Stimulated activated CD8-positive, alpha-beta memory T cell treated with anti-CD3 and anti-CD28 coated beads, Interleukin-12 subunit alpha, Interleukin-12 subunit beta, amount 100 ng/mL, for 24 hours (primary cell): Measurements from ENCODE around the gene SMS.
"Not testable (repeated sequence)": the region's sequence is repeated elsewhere in the genome, so short reads cannot be mapped to it uniquely, and the experiment has no call there.

Experiments
- DNase-seq: peaks from one replicate; pipeline ENCODE4 v3.0.0-alpha.2; 2020; ENCODE audit errors: extremely low read depth

Gene SMS

DNA sequence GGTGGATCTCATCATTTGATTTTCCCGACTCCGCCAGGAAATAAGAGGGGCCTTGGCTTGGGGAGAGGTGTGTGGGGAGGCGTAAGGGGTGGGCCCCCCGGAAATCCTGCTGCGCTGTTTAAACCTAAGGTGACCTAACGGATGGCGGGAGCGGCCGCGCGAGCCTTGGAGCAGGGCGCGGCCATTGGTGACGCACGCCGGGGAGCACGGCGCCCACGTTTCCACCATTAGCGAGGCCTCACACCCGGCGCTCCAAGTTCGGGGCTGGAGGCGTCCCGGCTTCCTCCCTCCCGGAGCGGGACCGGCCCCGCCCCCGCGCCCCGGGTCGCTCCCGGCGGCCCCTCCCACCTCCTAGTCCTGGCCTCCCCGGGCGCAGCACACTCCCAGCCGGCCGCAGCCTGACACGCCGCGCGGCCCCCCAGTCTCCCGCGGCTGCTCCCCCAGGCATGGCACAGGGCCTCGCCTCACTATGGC lies at the start of gene SMS:
TSS of gene SMS (plus strand) at position 354 of the 474 bp plus-strand sequence. CDS start at position 470, 116 bp downstream.
- DNase-seq: no peak

DNA sequence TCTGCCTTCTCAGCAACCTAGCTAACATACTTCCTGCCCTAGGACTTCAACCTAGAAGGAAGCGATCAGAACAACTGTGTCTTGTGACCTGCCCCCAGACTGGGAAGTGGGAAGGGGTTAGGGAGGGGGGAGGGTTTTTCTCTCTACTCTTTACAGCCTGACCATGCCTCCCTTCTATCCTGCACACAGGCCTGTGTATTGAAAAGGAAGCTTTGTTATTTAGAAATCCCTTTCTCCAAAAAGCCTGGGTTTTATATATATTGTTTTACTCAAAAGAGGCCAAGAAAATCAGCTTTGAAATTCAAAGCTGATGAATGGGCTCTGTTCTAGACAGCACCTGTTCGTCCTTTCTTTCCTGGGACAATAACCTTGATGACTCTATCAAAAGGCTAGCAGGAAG lies 35.2 kb upstream of the SMS start:
- DNase-seq: no peak

DNA sequence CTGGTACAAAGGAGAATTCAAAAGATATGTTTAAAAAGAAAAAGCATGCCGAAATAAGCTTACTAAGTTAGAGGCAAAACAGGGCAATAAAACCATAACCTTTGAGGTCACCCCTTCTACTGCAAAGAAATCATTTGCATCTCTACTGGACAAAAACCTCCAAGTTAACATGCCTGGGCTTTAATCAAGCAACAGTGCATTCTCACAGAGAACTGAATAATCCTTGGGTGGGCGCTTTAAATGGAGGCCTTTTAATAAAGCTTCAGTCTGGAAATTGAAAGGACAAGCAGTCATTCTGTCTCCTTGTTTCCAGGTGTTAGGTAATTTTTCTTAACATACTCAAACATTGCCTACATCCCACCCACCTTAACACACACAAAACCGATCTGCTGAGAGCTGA lies 34.6 kb upstream of the SMS start:
- DNase-seq: no peak

DNA sequence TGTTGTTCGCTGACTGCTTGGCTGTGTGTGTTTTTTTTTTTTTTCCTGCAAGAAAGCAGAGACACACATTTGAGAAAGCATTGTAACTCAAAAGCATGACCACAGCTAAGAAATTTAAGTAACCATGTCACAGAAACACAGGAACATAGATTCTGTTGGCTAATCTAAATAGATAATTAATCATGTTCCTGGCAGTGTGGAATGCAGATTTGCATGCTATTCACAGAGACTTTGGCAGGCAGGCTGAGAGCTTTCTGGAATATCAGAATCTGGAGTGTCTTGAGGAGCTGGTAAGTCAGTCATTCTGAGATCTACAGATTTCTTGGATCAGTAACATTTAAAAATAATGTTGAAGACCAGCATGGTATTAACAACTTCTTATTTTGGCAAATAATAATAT lies 33.2 kb upstream of the SMS start:
- DNase-seq: no peak

DNA sequence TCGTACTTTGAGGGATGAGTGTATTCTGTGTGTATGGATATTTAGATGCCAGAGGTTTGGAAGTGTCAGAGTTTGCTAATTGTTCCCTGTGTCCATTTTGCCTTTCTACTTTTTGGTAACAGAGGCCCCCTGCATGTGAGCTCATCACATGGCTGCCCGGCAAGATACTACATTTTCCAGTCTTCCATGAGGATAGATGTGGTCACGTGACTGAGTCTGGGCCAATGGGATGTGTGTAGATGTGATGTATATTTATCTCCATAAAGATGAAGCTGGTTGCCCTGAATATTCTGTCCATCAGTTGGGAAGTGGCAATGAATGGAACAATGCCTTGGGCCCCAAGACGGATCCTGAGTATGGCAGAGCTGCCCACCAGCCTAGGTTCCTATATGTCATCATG lies 29.0 kb upstream of the SMS start:
- DNase-seq: no peak

DNA sequence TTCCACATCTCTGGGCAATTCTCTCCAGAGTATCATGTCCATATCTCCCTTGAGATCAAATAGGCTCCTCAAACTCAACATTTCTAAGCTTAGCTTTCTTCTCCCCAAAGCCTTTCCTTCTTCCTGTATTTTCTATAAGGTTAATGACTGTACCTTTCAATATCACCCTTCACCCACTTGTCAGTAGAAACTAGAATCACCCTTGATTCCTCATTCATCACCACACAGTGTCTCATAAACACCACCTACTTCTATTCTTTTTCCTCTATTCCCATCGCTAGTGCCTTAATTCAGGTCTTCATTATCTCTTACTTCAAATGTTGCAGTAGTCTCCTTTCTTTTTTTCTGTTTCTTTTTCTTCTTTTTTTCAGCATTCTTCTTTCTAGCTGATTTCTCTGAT lies 28.3 kb upstream of the SMS start:
- DNase-seq: no peak

DNA sequence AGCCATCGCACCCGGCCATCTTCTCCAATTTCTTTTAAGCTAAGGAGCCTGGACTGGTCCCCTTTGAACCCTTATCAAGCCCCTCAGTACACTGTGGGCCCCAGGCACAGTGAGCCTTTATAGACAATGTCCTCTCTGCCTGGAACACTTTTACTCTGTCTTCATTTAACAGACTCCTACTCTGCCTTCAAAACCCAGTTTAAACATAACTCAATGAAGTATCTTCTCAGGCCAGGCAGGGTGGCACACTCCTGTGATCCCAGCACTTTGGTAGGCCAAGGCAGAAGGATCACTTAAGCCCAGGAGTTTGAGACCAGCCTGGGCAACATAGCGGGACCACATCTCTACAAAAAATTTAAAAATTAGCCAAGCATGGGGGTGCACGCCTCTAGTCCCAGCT lies 27.5 kb upstream of the SMS start:
- no peak for DNase-seq

DNA sequence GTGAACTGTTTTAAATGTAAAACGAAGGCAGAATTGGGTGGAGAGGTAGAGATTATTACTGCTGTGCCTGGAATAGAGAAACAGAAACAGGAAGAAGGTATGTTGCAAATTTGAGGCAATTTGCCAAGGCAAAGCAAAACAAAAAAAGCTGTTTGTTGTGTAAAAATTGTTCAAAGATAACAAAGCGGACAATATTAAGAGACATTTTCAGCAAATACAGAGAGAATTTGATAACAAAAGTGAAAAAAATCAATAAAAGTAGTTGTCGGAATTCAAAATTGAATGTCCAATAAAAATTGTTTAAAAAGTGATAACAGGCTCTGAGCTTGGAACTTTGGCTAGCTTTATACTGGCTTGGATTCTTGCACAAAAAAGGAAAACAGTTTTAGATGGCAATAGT lies 14.4 kb upstream of the SMS start:
- DNase-seq: no peak

DNA sequence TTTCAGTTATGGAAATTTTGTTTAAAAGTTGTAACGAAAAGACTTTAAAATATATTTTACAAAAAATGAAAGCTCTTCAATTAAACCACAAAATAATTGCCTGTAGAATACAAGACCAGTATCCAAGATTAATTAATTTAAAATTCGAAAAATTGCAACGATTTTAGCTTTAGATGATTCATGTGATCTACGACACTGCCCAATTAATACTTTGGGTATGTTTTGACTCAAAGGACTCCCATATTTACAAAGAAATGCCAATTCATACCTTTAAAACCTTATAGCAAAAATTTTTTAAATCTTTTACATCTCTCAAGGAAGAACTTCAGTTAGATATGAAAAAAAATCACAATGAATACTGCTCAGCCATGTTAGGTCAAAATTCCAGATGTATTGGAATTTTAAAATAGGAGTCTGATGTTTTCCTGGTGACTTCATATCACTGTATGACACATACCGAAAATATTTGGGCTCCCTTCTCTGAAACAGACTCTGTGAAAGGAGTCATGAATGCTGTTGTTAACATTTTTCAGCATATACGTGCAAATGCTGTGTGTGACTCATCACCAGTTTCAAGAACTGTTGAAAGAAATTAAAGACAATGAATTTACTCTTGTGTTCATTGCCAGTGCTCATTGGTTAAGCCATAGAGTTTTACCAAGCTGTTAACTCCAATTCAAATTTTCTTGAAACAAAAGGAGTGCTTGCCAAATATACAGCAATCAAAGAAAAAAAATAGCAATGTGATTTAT lies 13.8 kb upstream of the SMS start:
- no peak for DNase-seq

DNA sequence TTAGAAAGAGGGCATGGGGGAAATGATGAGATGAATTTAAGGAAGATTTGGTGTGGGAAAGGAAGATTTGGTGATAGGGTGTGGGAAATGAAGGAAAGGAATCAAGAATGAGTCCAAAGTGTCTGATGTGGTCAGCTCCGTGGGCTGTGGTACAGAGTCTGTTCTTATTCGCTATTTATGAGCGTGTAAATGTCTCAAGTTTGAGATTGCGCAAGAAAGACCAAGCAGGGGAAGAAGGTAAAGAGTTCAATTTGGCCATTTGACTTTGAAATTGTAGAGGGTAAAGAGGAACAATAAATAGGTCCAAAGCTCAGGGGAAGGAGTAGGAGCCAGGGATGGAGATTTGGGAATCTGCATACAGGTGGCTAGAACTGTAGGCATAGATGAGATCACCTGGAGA lies 11.3 kb upstream of the SMS start:
- DNase-seq: no peak

DNA sequence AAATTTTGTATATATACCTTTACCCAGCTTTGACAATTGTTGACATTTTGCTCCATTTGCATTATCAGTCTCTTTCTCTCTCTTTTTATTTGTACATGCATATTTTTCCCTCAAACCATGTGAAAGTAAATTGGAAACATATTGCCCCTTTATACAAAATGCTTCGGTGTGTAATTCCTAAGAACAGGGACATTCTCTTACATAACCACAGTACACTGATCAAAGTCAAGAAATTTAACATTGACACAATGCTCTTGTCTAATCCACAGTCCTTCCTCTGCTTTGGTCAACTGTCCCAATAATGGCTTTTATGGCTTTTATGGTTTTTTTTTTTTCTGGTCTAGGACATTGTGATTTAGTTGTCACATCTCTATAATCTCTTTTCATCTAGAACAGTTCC lies 9.5 kb upstream of the SMS start:
- no peak for DNase-seq

DNA sequence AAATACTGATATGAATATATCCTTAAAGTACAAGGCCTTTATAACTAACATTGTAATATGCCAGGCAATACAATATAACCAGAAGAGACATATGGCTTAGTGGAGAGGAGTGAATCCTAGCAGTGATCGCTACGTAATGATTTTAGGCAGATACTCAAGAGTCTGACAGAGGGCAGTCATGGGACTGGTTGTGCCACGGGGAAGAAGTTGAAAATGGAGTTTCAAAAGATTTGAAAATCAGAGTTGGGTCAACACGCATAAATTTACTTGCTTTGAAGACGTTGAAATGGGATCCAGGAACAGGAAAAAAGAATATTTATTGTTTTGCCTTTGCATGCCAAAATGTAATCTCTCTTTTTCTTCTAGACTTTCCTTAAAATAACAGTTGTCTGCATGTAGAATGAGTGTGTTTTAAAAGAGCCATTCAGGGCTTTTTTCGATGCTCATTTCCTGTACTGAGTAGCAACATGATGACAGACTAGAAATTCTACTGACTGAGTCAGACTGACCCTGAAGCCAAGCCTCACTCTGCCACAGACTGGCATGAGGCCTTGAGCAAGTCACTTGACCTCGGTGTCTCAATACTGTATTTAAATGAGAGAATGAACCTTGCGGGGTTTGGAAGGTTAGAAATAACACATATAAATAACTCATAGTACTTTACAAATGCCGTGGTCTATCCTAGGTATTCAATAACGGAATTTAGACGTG lies 8.1 kb upstream of the SMS start:
- DNase-seq: no peak

DNA sequence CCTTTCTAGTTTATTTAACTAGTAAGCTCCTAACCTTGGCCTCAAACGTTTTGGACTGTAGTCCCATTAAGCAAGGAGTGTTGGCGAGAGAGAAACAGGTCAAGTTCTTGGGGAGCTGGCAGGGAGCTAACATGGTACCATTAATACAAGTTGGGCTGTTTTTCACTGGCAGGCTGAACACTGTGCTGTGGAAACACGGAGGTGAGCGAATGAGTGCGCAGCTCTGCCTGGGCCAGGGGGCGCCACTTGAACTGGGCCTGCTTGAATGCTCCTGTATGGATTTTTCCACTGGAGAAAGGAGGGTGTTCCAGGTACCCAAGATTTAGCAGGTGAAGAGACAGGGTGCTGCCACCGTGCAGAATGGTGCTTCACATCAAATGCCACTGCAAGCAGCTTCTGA lies 7.4 kb upstream of the SMS start:
- no peak for DNase-seq

DNA sequence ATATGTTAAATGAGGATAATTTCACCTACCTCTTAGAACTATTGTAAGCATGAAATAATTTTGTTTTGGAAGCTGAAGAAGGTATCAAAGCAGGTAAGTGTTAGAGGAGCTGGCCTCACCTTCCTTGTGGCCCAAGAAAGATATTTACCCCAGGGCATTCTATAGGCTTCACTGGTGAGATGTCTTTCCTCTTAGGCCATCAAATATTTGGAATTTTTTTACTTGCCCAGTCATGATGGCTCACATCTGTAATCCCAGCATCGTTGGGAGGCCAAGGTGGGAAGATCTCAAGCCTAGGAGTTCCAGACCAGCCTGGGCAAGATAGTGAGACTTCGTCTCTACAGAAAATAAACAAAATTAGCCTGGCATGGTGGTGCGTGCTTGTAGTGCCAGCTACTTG lies 6.1 kb upstream of the SMS start:
- DNase-seq: no peak

DNA sequence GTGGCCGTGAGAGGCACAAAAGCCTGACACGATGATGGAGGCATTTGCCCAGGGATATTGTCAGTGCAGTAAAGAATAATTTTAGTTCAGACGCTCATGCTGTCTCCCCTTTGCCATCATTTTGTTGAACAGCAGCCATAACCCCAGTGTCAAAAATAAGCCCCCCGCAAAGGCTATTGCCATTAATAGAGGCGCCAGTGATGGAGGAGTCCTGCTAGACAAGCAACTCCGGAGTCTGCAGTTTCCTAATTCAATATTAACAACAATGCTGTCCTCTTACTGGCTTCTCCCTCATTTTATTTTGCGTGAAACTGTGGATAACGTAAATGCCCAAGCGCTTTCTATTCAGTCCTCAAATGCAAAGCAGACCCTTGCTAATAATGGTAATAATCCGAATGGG lies 603 bp upstream of the SMS start:
- DNase-seq: no peak

DNA sequence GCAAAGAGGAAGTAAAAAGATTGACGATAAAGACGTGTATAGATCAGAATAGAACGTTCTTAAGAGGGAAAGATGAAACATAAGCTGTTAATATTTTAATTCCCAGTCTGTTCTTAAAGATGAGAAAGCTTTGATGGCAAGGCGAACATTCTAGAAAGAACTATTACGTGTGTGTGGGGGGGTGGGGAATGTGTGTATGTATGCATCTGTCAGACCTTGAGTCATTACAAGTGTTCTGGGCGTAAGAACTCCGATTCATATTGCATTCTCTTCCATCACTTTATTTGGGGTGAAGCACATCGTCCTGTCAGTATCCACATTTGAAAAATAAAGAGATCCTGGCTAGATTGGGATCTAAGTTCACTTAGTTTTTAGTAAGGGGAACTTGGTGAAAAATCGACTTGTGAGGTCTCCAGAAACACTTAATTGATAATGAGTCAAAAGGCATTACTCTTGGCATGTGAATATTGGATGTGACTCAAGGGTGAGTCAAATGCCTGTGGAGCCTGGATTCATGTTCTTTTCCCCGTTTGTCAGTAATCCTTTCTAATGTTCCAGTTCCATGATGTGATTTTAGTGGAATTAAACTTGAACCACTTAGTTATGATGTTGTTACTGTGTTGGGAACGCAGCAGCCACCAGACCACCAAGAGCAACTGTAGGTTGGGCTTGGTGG lies 3.1 kb downstream of the SMS start:
- no peak for DNase-seq

DNA sequence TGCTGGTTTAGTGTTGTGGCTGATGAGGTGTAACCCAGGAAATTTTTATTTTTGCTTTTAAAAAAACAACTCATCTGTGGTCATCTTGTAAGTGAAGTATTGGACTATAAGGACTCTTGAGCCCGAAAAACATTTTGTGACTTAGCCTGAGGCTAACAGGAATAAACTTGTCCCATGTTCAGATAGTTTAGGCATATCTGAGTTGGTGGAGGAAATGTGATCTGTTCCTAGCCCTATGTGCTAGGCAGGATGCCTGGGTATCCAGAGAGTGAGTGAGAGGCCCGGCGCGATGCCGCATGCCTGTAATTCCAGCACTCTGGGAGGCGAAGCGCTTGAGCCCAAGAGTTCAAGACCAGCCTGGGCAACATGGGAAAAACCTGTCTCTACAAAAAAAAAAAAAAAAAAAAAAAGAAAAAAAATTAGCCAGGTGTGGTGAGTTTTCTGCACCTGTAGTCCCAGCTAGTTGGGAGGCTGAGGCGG lies 3.7 kb downstream of the SMS start:
- no peak for DNase-seq

DNA sequence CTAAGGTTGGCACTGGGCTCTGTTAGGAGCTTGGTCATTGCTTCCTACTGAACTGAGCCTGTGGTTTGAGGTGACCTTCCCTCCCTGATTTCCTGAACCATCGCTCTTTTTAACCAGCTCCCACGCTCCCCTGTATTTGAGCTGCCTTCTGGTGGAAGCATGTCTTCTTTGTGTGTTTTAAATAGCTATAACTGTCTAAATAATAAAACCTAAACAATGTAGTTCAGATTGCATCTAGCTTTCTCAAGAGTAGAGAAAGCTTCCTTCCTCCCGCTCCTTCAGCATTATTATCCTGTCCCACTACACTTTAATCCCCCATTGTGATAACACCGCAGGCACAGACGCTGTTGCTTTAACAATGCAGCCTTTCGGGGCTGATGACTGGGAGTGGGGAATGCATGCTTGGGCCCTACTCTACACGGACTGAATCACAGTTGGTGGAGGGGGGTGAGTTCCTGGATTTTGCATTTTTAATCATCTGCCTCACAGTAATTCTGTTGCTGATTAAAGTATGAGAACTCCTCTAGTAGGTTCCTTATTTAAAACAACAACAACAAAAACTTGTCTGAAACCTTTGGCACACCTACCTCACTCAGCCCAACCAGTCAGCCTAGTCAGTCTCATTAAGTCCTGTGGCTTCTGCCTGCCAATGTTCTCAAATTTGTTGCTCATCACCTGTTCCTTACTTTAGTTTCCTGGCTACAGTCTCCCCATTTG lies 6.6 kb downstream of the SMS start:
- DNase-seq: no peak

DNA sequence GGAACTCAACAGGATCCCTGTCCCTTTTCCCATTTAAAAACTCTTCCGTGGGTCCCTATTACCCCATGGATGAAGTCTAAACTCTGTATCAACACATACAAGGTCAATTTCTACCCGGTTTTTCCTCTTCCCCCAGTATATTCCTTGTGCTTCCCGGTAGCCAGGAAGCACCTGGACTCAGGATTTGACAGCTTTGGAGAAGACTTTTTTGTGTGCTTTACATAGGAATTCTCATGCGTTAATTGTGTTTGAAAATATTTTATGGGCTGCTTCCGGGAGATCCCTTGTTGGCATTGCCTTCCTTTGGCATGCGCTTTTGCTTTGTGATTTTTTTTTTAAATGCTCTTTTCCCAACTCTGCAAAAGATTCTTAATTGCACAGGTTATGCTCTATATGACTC lies 7.2 kb downstream of the SMS start:
- no peak for DNase-seq

DNA sequence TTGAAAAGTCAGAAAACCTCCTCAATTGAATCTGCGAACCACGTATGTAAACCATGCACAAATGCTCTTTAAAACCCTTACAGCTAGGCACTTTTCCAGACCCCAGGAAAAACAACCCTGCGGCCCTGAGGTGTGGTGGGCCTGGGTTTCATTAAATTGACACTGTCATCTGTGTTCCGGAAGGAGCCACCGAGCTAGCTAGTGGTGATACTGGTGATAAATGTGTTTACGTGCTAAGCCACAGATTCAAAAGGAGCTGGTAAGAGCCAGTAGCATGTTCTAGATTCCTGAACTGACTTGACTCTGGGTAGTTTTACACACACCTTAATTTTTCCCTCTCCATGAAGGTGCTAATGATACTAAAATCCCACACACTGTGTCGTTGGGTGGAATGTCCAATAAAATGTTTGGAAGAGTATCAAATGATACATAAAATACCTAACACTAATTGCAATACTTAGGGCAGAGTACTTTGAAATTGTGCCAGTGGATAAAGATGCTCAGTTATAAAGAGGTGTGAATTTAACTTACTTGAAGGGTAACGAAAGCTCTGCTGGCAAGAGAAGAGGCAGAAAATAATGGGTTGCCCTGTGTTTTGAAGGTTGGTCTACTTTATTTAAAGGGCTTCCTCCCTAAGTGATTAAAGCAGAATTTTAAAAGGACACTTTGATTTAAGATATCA lies 8.5 kb downstream of the SMS start:
- DNase-seq: no peak

DNA sequence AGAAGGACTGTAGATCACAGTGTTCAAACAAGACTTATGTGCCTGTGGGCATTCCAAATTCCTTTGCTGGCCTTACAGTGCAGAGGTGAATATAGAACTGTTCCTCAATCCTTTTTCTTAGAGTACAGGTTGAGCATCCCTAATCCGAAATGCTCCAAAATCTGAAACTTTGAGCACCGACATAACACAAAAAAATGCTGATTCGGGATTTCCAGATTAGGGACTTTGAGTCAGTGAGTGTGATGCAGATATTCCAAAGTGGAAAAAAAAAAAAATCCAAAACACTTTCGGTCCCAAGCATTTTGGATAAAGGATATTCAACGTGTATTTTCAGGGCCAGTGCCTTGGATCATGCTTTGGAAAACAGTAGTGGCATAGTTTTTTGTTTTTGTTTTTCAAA lies 9.2 kb downstream of the SMS start:
- DNase-seq: no peak

DNA sequence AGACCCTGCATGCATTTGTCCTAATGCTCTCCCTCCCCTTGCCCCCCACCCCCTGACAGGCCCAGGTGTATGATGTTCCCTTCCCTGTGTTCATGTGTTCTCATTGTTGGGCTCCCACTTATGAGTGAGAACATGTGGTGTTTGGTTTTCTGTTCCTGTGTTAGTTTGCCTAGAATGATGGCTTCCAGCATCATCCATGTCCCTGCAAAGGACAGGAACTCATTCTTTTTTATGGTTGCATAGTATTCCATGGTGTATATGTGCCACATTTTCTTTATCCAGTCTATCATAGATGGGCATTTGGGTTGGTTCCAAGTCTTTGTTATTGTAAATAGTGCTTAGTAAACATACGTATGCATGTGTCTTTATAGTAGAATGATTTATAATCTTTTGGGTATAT lies 10.0 kb downstream of the SMS start:
- DNase-seq: not testable (repeated sequence)
